Measurements from ENCODE around the gene RGMA.

RGMA gene

GRCh38 chr15:93026380-93026817, 62.6 kb downstream of the RGMA start:
- TF ChIP-seq ZFX (IDR thresholded peaks at IDR 0.05) (no peak), CTCF (conservative IDR thresholded peaks at IDR 0.05) (no peak)
- no peak overlapping the region for H3K27ac ChIP-seq

GRCh38 chr15:93025625-93025982, 63.4 kb downstream of the RGMA start:
- no peak overlapping the region for H3K27ac ChIP-seq
- TF ChIP-seq ZFX (IDR thresholded peaks at IDR 0.05), result no peak
- TF ChIP-seq CTCF (conservative IDR thresholded peaks at IDR 0.05), result no peak

GRCh38 chr15:93024716-93025624, 64.0 kb downstream of the RGMA start:
- H3K27ac ChIP-seq, result no peak overlapping the region
- TF ChIP-seq ZFX (IDR thresholded peaks at IDR 0.05), result no peak

GRCh38 chr15:93024293-93024692, 64.7 kb downstream of the RGMA start:
- H3K27ac ChIP-seq, result no peak overlapping the region
- TF ChIP-seq CTCF (conservative IDR thresholded peaks at IDR 0.05) (no peak), ZFX (IDR thresholded peaks at IDR 0.05) (no peak)

- TF ChIP-seq ZFX (IDR thresholded peaks at IDR 0.05), result no peak
- TF ChIP-seq CTCF (conservative IDR thresholded peaks at IDR 0.05), result no peak
- H3K27ac ChIP-seq, result no peak overlapping the region
Observed at GRCh38 chr15:93020976-93021772, 67.8 kb downstream of the RGMA start.

- TF ChIP-seq CTCF (conservative IDR thresholded peaks at IDR 0.05), result no peak
- TF ChIP-seq ZFX (IDR thresholded peaks at IDR 0.05), result no peak
- H3K27ac ChIP-seq, result no peak overlapping the region
Observed at GRCh38 chr15:93019971-93020370, 69.0 kb downstream of the RGMA start.

GRCh38 chr15:93019090-93019489, 69.9 kb downstream of the RGMA start:
- no peak overlapping the region for H3K27ac ChIP-seq
- TF ChIP-seq ZFX (IDR thresholded peaks at IDR 0.05) (no peak), CTCF (conservative IDR thresholded peaks at IDR 0.05) (no peak)

Measured in C4-2B (cell line).